AG04449 (cell line): ENCODE data around the gene CREG2.

Source experiments
- CTCF ChIA-PET: fragments of 350-600 bp; formaldehyde crosslinking; extraction: SDS; loops from one replicate; lab custom pipeline; 2021; ENCODE audit warnings: antibody characterized with exemption; lab: Yijun Ruan, JAX
- POLR2A ChIA-PET: fragments of 400-600, 350-600 bp; formaldehyde crosslinking; extraction: SDS; loops from one replicate; lab custom pipeline; 2020; ENCODE audit warnings: antibody characterized with exemption, inconsistent platforms; lab: Yijun Ruan, JAX
- DNase-seq: peaks from one replicate; pipeline ENCODE4 v3.0.0-alpha.2; 2010; ENCODE audit warnings: low read depth, low spot score
- H3K4me3 ChIP-seq: 2 replicates; pipeline ENCODE4 v1.5.1; 2011; ENCODE audit warnings: low read depth, mild to moderate bottlenecking, control low read depth, low read length
- CTCF ChIP-seq: IDR thresholded peaks from one replicate; pipeline ENCODE4 v1.5.1; 2011; ENCODE audit warnings: mild to moderate bottlenecking, moderate library complexity, low read length, control low read depth, inconsistent platforms; ENCODE audit not compliant: insufficient read depth; ENCODE audit errors: missing control alignments

The CREG2 gene

GRCh38 chr2:101305492-101306078 lies 81.7 kb downstream of the CREG2 start:
- ChIA-PET POLR2A (interaction anchor here (1.3 kb wide), 1 partner anchor 9 kb away, joined by 3 read pairs; no protein-coding TSS in a partner anchor), CTCF (interaction anchor here (1.5 kb wide), 1 partner anchor 9 kb away, joined by 3 read pairs; no protein-coding TSS in a partner anchor)
- TF ChIP-seq CTCF = no peak
- H3K4me3 ChIP-seq = no peak overlapping the region; the same call in 1 of the 2 replicates
- no peak for DNase-seq

GRCh38 chr2:101305035-101305434 lies 82.3 kb downstream of the CREG2 start:
- TF ChIP-seq CTCF = no peak
- CTCF ChIA-PET = no interaction called here
- H3K4me3 ChIP-seq = no peak overlapping the region
- no peak for DNase-seq
- POLR2A ChIA-PET = interaction anchor here (1.3 kb wide), 1 partner anchor 8 kb away, joined by 3 read pairs; no protein-coding TSS in a partner anchor

- no peak for TF ChIP-seq CTCF
- POLR2A ChIA-PET = no interaction called here
- CTCF ChIA-PET = no interaction called here
- no peak for DNase-seq
- no peak overlapping the region for H3K4me3 ChIP-seq
Observed at GRCh38 chr2:101303688-101304087, 83.6 kb downstream of the CREG2 start.

GRCh38 chr2:101302016-101302415 lies 85.3 kb downstream of the CREG2 start:
- no peak overlapping the region for H3K4me3 ChIP-seq

GRCh38 chr2:101300836-101301235 lies 86.5 kb downstream of the CREG2 start:
- TF ChIP-seq CTCF = no peak
- no peak for DNase-seq
- CTCF ChIA-PET = interaction anchor here (1.5 kb wide), 1 partner anchor 12 kb away, joined by 3 read pairs; no protein-coding TSS in a partner anchor
- H3K4me3 ChIP-seq = no peak overlapping the region
- POLR2A ChIA-PET = no interaction called here

More at GRCh38 chr2:101302016-101302415, 85.3 kb downstream of the CREG2 start:
- ChIA-PET POLR2A (no interaction called here), CTCF (no interaction called here)
- no peak for TF ChIP-seq CTCF
- no peak for DNase-seq

GRCh38 chr2:101300164-101300563 lies 87.1 kb downstream of the CREG2 start:
- POLR2A ChIA-PET = no interaction called here
- DNase-seq = no peak
- TF ChIP-seq CTCF = no peak
- no peak overlapping the region for H3K4me3 ChIP-seq
- CTCF ChIA-PET = interaction anchor here (1.5 kb wide), 1 partner anchor 12 kb away, joined by 3 read pairs; no protein-coding TSS in a partner anchor
